Smooth muscle cell (in vitro differentiated cells): ENCODE results near the gene GALNT7. TPM values are rescaled to one million over a fixed set of nuclear protein-coding genes. Genes with fewer than 3 reads are reported as not detected.

Source experiments
- DNase-seq: peaks from one replicate; lab custom pipeline; 2025; ENCODE audit not compliant: unreplicated experiment; lab: John Stamatoyannopoulos, UW
- H2AFZ ChIP-seq: fragments of 200-600 bp; sonication (generic); 2 replicates; pipeline ENCODE4 v1.6.0; 2016; ENCODE audit warnings: antibody characterized with exemption, low read depth, mild to moderate bottlenecking
- H3F3A ChIP-seq: fragments of 200-600 bp; sonication (generic); 2 replicates; pipeline ENCODE4 v1.6.0; 2017; ENCODE audit warnings: antibody characterized with exemption, low read depth
- H3K27ac ChIP-seq: fragments of 200-600 bp; sonication (generic); 2 replicates; pipeline ENCODE4 v1.5.1; 2016; ENCODE audit warnings: low read depth, mild to moderate bottlenecking
- H3K27me3 ChIP-seq: fragments of 200-600 bp; sonication (generic); 2 replicates; pipeline ENCODE4 v1.6.1; 2016; ENCODE audit warnings: low read depth, mild to moderate bottlenecking
- H3K36me3 ChIP-seq: fragments of 200-600 bp; sonication (generic); 2 replicates; pipeline ENCODE4 v1.5.1; 2016; ENCODE audit warnings: low read depth
- H3K4me1 ChIP-seq: fragments of 200-600 bp; sonication (generic); 2 replicates; pipeline ENCODE4 v1.5.1; 2016; ENCODE audit warnings: low read depth
- H3K4me2 ChIP-seq: fragments of 200-600 bp; sonication (generic); 2 replicates; pipeline ENCODE4 v1.6.0; 2016; ENCODE audit warnings: mild to moderate bottlenecking
- H3K4me3 ChIP-seq: fragments of 200-600 bp; sonication (generic); 2 replicates; pipeline ENCODE4 v1.5.1; 2016; ENCODE audit warnings: mild to moderate bottlenecking
- H3K79me2 ChIP-seq: fragments of 200-600 bp; sonication (generic); 2 replicates; pipeline ENCODE4 v1.6.0; 2016; ENCODE audit warnings: low read depth, mild to moderate bottlenecking
- H3K9ac ChIP-seq: fragments of 200-600 bp; sonication (generic); 2 replicates; pipeline ENCODE4 v1.6.0; 2016; ENCODE audit warnings: low read depth
- H3K9me3 ChIP-seq: fragments of 200-600 bp; sonication (generic); replicated peaks from 2 replicates; pipeline ENCODE4 v1.5.1; 2016; ENCODE audit warnings: low read depth
- H4K20me1 ChIP-seq: fragments of 200-600 bp; sonication (generic); 2 replicates; pipeline ENCODE4 v1.6.0; 2016; ENCODE audit warnings: low read depth
- WGBS: methylation state at CpG from one replicate; pipeline ENCODE4 v1.1.7; 2016; ENCODE audit warnings: low lambda C conversion rate; 5-methylcytosine and 5-hydroxymethylcytosine counted together
- polyA plus RNA-seq: library from polyadenylated mRNA; unstranded; fragments of >200 nt; fragmentation: Nextera tagmentation; extraction: Ambion mirVana; gene quantifications from 2 replicates; pipeline ENCODE4 v1.2.1, GENCODE V29; 2016
- total RNA-seq: library from RNA; depleted of rRNA; stranded (reverse); fragments of >200 nt; gene quantifications from 2 replicates; pipeline ENCODE4 v1.2.3, GENCODE V29; 2014
- TF ChIP-seq, protein P1 (sequence below): fragments of 200-600 bp; sonication (generic); IDR thresholded peaks from 2 replicates; pipeline ENCODE4 v1.5.1; 2017; ENCODE audit warnings: borderline replicate concordance, mild to moderate bottlenecking, antibody characterized with exemption; ENCODE audit not compliant: insufficient read depth, poor library complexity, severe bottlenecking

The GALNT7 gene
- total and polyA plus RNA-seq, 2 experiments from 2014 or later = 9.0 to 33.4 TPM

DNA sequence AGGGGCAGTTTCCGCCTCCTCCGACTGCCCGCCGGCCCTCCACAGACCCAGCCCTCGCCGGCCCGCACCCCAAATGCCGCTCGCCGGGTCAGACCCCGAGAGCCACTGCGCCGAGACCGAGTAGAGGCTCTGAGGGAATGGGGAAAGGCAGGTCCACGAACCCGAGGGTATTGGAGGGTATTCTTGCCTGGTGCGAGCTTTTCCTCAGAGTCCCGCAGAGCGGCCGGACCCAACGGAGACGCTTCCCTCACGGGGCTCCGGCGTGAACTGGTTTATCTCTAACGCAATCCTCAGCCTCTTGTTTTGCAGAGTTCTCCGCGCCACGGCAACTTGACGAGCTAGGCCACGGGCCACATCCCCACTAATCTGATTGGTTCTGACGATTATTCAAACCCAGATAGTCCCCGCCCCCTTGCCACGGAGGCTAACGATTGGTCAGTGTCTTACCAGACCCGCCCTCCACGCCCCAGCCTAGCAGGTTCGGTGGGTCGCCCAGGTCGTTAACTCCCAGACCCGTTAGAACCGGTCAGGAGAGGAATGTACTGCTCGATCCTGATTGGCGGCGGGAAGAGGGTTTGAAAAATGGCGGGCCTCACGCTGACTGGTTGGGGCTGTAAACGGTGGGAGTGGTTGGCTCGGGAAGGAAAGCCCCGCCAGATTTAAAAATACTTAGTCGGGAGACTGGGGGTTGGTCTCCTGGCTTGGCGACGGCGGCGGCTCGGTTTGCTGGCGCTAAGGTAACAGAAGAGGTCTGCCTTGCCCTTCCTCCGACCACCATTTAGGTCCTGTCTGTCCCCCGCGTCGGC lies 165.7 kb downstream of the GALNT7 start, which contains the start of gene HMGB2:
TSS of gene HMGB2 (minus strand) at position 274 of the 806 bp plus-strand sequence. CDS start 709 bp downstream, outside the sequence.
- H3F3A ChIP-seq = peaks cover 14% of the 10 kb centered on the region
- H3K9ac ChIP-seq = peak within 1 kb of the TSS; percentile 86
- H3K27ac ChIP-seq = peak within 1 kb of the TSS; percentile 86
- under 1% methylated on average over 59 of the region's 61 CpGs for WGBS
- DNase-seq = peak; percentile 97
- no peaks in the 10 kb centered on the region for H3K9me3 ChIP-seq
- H3K36me3 ChIP-seq = peaks cover 5% of the 10 kb centered on the region
- peak within 1 kb of the TSS; percentile 92 for H3K4me2 ChIP-seq
- no peaks in the 10 kb centered on the region for H3K27me3 ChIP-seq
- H4K20me1 ChIP-seq = peaks cover 9% of the 10 kb centered on the region
- H2AFZ ChIP-seq = peak within 1 kb of the TSS; percentile 93
- H3K4me1 ChIP-seq = peaks cover 35% of the 10 kb centered on the region
- peak within 1 kb of the TSS; percentile 82 for H3K4me3 ChIP-seq
- TF ChIP-seq, protein P1, sequence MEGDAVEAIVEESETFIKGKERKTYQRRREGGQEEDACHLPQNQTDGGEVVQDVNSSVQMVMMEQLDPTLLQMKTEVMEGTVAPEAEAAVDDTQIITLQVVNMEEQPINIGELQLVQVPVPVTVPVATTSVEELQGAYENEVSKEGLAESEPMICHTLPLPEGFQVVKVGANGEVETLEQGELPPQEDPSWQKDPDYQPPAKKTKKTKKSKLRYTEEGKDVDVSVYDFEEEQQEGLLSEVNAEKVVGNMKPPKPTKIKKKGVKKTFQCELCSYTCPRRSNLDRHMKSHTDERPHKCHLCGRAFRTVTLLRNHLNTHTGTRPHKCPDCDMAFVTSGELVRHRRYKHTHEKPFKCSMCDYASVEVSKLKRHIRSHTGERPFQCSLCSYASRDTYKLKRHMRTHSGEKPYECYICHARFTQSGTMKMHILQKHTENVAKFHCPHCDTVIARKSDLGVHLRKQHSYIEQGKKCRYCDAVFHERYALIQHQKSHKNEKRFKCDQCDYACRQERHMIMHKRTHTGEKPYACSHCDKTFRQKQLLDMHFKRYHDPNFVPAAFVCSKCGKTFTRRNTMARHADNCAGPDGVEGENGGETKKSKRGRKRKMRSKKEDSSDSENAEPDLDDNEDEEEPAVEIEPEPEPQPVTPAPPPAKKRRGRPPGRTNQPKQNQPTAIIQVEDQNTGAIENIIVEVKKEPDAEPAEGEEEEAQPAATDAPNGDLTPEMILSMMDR = no peak
- peaks cover 39% of the 10 kb centered on the region for H3K79me2 ChIP-seq

DNA sequence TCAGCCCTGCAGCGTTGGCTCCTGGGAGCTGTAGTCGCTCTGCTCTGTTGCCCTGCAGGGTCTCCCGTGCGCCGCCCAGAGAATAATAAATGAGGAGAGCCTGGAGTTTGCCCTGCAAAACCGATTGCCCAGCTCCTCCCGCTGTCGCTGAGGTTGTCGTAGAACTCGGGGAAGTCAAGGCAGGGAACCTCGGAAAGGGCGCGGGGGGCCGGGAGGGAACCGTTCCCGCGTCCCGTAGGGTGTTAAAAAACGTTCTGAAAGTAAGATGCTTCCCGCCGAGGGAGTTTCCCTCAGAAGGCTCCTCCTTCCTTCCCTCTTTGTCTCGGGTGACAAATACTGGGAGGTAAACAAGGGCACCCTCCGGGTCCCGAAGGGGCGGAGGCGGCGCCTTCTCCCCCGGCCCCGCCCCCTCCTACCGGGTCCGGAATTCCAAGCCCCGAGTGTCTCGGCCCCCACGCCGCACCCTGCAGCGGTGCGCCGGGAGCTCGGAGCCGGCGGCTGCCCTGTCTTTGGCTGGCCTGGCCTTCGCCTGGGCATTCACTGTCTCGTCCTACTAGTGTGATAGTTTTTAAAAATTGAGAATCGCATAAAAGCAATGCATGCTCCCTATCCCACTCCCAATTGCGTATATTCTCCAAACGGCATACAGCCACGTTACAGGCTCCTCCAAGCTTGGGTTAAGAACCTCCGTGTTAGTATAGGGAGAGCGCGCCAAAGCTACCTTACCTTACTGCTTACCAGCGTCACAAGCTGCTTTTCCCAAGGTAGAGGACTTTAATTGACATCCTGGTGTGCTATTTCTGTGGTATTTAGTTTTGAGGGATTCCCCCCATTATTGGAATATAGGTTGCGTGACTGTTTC lies 166.5 kb downstream of the GALNT7 start:
- peaks cover 35% of the 10 kb centered on the region for H3K4me1 ChIP-seq
- peak overlapping the region; percentile 82 for H3K4me3 ChIP-seq
- peak overlapping the region; percentile 31 for H3K27ac ChIP-seq
- H3K27me3 ChIP-seq = no peaks in the 10 kb centered on the region
- peak overlapping the region; percentile 54 for H3K9ac ChIP-seq
- peak overlapping the region; percentile 90 for H3K4me2 ChIP-seq
- H3K9me3 ChIP-seq = no peaks in the 10 kb centered on the region
- peaks cover 37% of the 10 kb centered on the region for H3K79me2 ChIP-seq
- TF ChIP-seq, protein P1 = no peak
- 2% methylated on average over 43 of the region's 52 CpGs for WGBS
- H4K20me1 ChIP-seq = peaks cover 9% of the 10 kb centered on the region
- DNase-seq = peak; percentile 49
- H3K36me3 ChIP-seq = peaks cover 5% of the 10 kb centered on the region
- H2AFZ ChIP-seq = peak overlapping the region; percentile 93
- H3F3A ChIP-seq = peaks cover 14% of the 10 kb centered on the region

DNA sequence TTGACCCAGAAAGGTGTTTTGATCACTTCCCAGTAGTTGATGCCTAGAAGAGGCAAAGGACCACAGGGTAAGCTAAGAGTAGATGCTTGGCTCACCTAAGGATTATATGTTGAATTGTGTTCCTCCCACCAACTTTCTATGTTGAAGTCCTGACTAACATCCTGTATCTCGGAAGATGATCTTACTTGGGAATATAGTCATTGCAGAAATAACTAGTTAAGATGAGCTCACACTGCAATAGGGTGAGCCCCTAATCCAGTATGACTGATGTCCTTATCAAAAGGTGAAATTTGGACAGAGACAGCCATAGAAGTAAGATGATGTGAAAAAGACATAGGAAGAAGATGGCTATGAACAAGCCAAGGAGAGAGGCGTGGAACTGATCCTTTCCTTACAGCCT lies 168.9 kb downstream of the GALNT7 start:
- Histone ChIP-seq H4K20me1 (peaks cover 9% of the 10 kb centered on the region), H3K4me2 (no peak overlapping the region), H3K4me3 (no peak overlapping the region), H3K27ac (no peak overlapping the region), H3K27me3 (no peaks in the 10 kb centered on the region), H3K4me1 (peaks cover 25% of the 10 kb centered on the region), H3K9ac (no peak overlapping the region), H3K9me3 (no peaks in the 10 kb centered on the region), H3K79me2 (peaks cover 15% of the 10 kb centered on the region), H2AFZ (no peak overlapping the region), H3F3A (peaks cover 11% of the 10 kb centered on the region), H3K36me3 (no peaks in the 10 kb centered on the region)
- 95% methylated on average over 2 of the region's 2 CpGs for WGBS
- no peak for DNase-seq
- TF ChIP-seq, protein P1 = no peak
